Neural progenitor cell (in vitro differentiated cells): ENCODE measurements around the gene ZNF784. TPM values are rescaled to one million over a fixed set of nuclear protein-coding genes. Genes with fewer than 3 reads are reported as not detected.

Experiments used
- DNase-seq: peaks from one replicate; pipeline ENCODE4 v3.0.0-alpha.2; 2016; ENCODE audit warnings: low spot score
- H2AFZ ChIP-seq: fragments of 200-600 bp; sonication (generic); replicated peaks from 2 replicates; pipeline ENCODE4 v1.6.1; 2016; ENCODE audit warnings: antibody characterized with exemption
- H3F3A ChIP-seq: fragments of 200-600 bp; sonication (generic); 2 replicates; pipeline ENCODE4 v1.6.1; 2016; ENCODE audit warnings: antibody characterized with exemption, low read depth
- H3K27ac ChIP-seq: fragments of 200-600 bp; sonication (generic); 2 replicates; pipeline ENCODE4 v1.5.1; 2016; ENCODE audit warnings: mild to moderate bottlenecking
- H3K27me3 ChIP-seq: fragments of 200-600 bp; sonication (generic); 2 replicates; pipeline ENCODE4 v1.6.1; 2016; ENCODE audit warnings: mild to moderate bottlenecking, moderate library complexity
- H3K36me3 ChIP-seq: fragments of 200-600 bp; sonication (generic); 2 replicates; pipeline ENCODE4 v1.5.1; 2016
- H3K4me1 ChIP-seq: fragments of 200-600 bp; sonication (generic); 2 replicates; pipeline ENCODE4 v1.6.1; 2016; ENCODE audit warnings: mixed run types
- H3K4me2 ChIP-seq: fragments of 200-600 bp; sonication (generic); 2 replicates; pipeline ENCODE4 v1.6.1; 2016
- H3K4me3 ChIP-seq: fragments of 200-600 bp; sonication (generic); 2 replicates; pipeline ENCODE4 v1.5.1; 2016
- H3K79me2 ChIP-seq: fragments of 200-600 bp; sonication (generic); 2 replicates; pipeline ENCODE4 v1.6.1; 2016; ENCODE audit warnings: low read depth
- H3K9ac ChIP-seq: fragments of 200-600 bp; sonication (generic); 2 replicates; pipeline ENCODE4 v1.6.1; 2016
- H3K9me3 ChIP-seq: fragments of 200-600 bp; sonication (generic); 2 replicates; pipeline ENCODE4 v1.5.1; 2016; ENCODE audit warnings: low read depth
- H4K20me1 ChIP-seq: fragments of 200-600 bp; sonication (generic); 2 replicates; pipeline ENCODE4 v1.6.1; 2016; ENCODE audit warnings: low read depth
- H3K27ac Mint-ChIP-seq: 3 replicates; pipeline ENCODE4 v1.8.0; 2021; ENCODE audit warnings: mixed read lengths
- H3K27me3 Mint-ChIP-seq: 2 replicates; pipeline ENCODE4 v1.8.0; 2022; ENCODE audit warnings: low read depth, mild to moderate bottlenecking, inconsistent platforms, moderate library complexity, mixed read lengths; ENCODE audit not compliant: insufficient read depth
- H3K36me3 Mint-ChIP-seq: 3 replicates; pipeline ENCODE4 v1.8.0; 2021; ENCODE audit warnings: mixed read lengths
- H3K4me1 Mint-ChIP-seq: 3 replicates; pipeline ENCODE4 v1.8.0; 2021; ENCODE audit warnings: mixed read lengths
- H3K4me3 Mint-ChIP-seq: 3 replicates; pipeline ENCODE4 v1.8.0; 2021; ENCODE audit warnings: mild to moderate bottlenecking, moderate library complexity, mixed read lengths
- H3K9me3 Mint-ChIP-seq: 3 replicates; pipeline ENCODE4 v1.8.0; 2020; ENCODE audit warnings: mixed read lengths
- CTCF ChIP-seq: fragments of 200-600 bp; sonication (generic); IDR thresholded peaks from 2 replicates; pipeline ENCODE4 v1.5.1; 2017; ENCODE audit warnings: antibody characterized with exemption, mild to moderate bottlenecking
- EZH2 ChIP-seq: fragments of 200-600 bp; sonication (generic); IDR thresholded peaks from 2 replicates; pipeline ENCODE4 v1.6.1; 2017; ENCODE audit warnings: antibody characterized with exemption, mild to moderate bottlenecking, moderate library complexity
- EZH2phosphoT487 ChIP-seq: fragments of 200-600 bp; sonication (generic); IDR thresholded peaks from 2 replicates; pipeline ENCODE4 v1.6.1; 2017; ENCODE audit warnings: antibody characterized with exemption
- total RNA-seq: library from RNA; depleted of rRNA; stranded (reverse); fragments of >200 nt; gene quantifications from 2 replicates; pipeline ENCODE4 v1.2.3, GENCODE V29; 2015; ENCODE audit warnings: low replicate concordance

ZNF784 gene
- total RNA-seq, 1 donor from 2014 or later: 3.9 TPM

GRCh38 chr19:55597501-55597921 lies 26.9 kb downstream of the ZNF784 start:
- peaks cover 17% of the 10 kb centered on the region for H3K36me3 ChIP-seq
- H4K20me1 ChIP-seq: no peaks in the 10 kb centered on the region
- peak overlapping the region; percentile 33 for H3K27ac ChIP-seq
- H3K4me1 Mint-ChIP-seq: peaks cover 25% of the 10 kb centered on the region
- H3K9me3 ChIP-seq: no peaks in the 10 kb centered on the region
- TF ChIP-seq EZH2 (no peak), EZH2phosphoT487 (no peak), CTCF (no peak)
- peak overlapping the region; percentile 55 for H3K4me2 ChIP-seq
- H3K9me3 Mint-ChIP-seq: peaks cover 12% of the 10 kb centered on the region
- peaks cover 6% of the 10 kb centered on the region for H3K4me1 ChIP-seq
- H3K27me3 Mint-ChIP-seq: peaks cover 7% of the 10 kb centered on the region
- peaks cover 16% of the 10 kb centered on the region for H3K79me2 ChIP-seq
- H3K4me3 ChIP-seq: no peak overlapping the region
- H3K27ac Mint-ChIP-seq: no peak overlapping the region
- H3K36me3 Mint-ChIP-seq: peaks cover 40% of the 10 kb centered on the region
- no peak overlapping the region for H3K4me3 Mint-ChIP-seq
- DNase-seq: no peak
- no peak overlapping the region for H3K9ac ChIP-seq
- no peaks in the 10 kb centered on the region for H3K27me3 ChIP-seq
- no peak overlapping the region for H2AFZ ChIP-seq
- H3F3A ChIP-seq: peaks cover 44% of the 10 kb centered on the region

- DNase-seq: no peak
- peaks cover 4% of the 10 kb centered on the region for H3K27me3 Mint-ChIP-seq
- H3K9ac ChIP-seq: no peak overlapping the region
- no peaks in the 10 kb centered on the region for H4K20me1 ChIP-seq
- peaks cover 8% of the 10 kb centered on the region for H3K9me3 Mint-ChIP-seq
- no peak for TF ChIP-seq EZH2
- no peak for TF ChIP-seq EZH2phosphoT487
- no peak for TF ChIP-seq CTCF
- no peaks in the 10 kb centered on the region for H3K9me3 ChIP-seq
- H3F3A ChIP-seq: peaks cover 42% of the 10 kb centered on the region
- H3K4me2 ChIP-seq: no peak overlapping the region
- H3K27me3 ChIP-seq: no peaks in the 10 kb centered on the region
- H2AFZ ChIP-seq: no peak overlapping the region
- H3K79me2 ChIP-seq: peaks cover 16% of the 10 kb centered on the region
- H3K36me3 Mint-ChIP-seq: peaks cover 42% of the 10 kb centered on the region
- peaks cover 6% of the 10 kb centered on the region for H3K4me1 ChIP-seq
- H3K36me3 ChIP-seq: peaks cover 17% of the 10 kb centered on the region
- H3K4me3 ChIP-seq: no peak overlapping the region
- peaks cover 26% of the 10 kb centered on the region for H3K4me1 Mint-ChIP-seq
- no peak overlapping the region for H3K27ac Mint-ChIP-seq
- no peak overlapping the region for H3K27ac ChIP-seq
- H3K4me3 Mint-ChIP-seq: no peak overlapping the region
Observed at GRCh38 chr19:55596304-55596703, 28.1 kb downstream of the ZNF784 start.

GRCh38 chr19:55594996-55595545 lies 29.3 kb downstream of the ZNF784 start:
- H3K4me3 Mint-ChIP-seq: peak overlapping the region; percentile 1
- DNase-seq: no peak
- Histone ChIP-seq H3K36me3 (peaks cover 17% of the 10 kb centered on the region), H3K4me2 (no peak overlapping the region), H3K27me3 (no peaks in the 10 kb centered on the region), H3K4me1 (peaks cover 11% of the 10 kb centered on the region), H3K9me3 (no peaks in the 10 kb centered on the region), H3F3A (peaks cover 41% of the 10 kb centered on the region), H3K4me3 (no peak overlapping the region), H2AFZ (no peak overlapping the region), H3K27ac (no peak overlapping the region), H3K9ac (no peak overlapping the region), H3K79me2 (peaks cover 16% of the 10 kb centered on the region), H4K20me1 (no peaks in the 10 kb centered on the region)
- H3K27ac Mint-ChIP-seq: no peak overlapping the region
- TF ChIP-seq EZH2phosphoT487 (no peak), CTCF (no peak), EZH2 (no peak)
- peaks cover 29% of the 10 kb centered on the region for H3K4me1 Mint-ChIP-seq
- H3K9me3 Mint-ChIP-seq: peaks cover 8% of the 10 kb centered on the region
- H3K27me3 Mint-ChIP-seq: peaks cover 4% of the 10 kb centered on the region
- peaks cover 44% of the 10 kb centered on the region for H3K36me3 Mint-ChIP-seq
